Measurements from ENCODE around the gene OTOP2. TPM values are rescaled to one million over a fixed set of nuclear protein-coding genes. Genes with fewer than 3 reads are reported as not detected.

OTOP2 gene
- total RNA-seq, 1 experiment from 2014 or later: 0.11 TPM

GRCh38 chr17:74875155-74875976 lies 48.7 kb upstream of the OTOP2 start:
- Histone ChIP-seq H2BK5ac (ENCODE audit: insufficient read length, low read length) (no peak overlapping the region), H3K9me3 (ENCODE audit: control insufficient read depth, low read depth, low read length) (no peaks in the 10 kb centered on the region), H3K14ac (ENCODE audit: insufficient read depth, low read length) (no peak overlapping the region), H2AFZ (ENCODE audit: low read length) (no peak overlapping the region), H3K4ac (ENCODE audit: low read depth, low read length) (no peak overlapping the region), H3K79me2 (ENCODE audit: insufficient read depth, low read length) (no peaks in the 10 kb centered on the region), H3K9ac (ENCODE audit: extremely low read depth, insufficient read length, low read length) (no peak overlapping the region), H3K79me1 (ENCODE audit: insufficient read depth, low read depth, low read length, poor library complexity, severe bottlenecking) (no peaks in the 10 kb centered on the region), H2BK20ac (ENCODE audit: low read depth, low read length, poor library complexity, severe bottlenecking) (no peak overlapping the region), H2BK120ac (ENCODE audit: low read depth, low read length, poor library complexity, severe bottlenecking) (no peak overlapping the region), H4K20me1 (ENCODE audit: control insufficient read depth, insufficient read depth, insufficient read length) (no peaks in the 10 kb centered on the region), H2BK12ac (ENCODE audit: insufficient read length, low read depth, low read length) (no peak overlapping the region), H4K5ac (ENCODE audit: insufficient read length, low read depth, low read length) (no peak overlapping the region), H3K27me3 (ENCODE audit: insufficient read depth, low read length) (no peaks in the 10 kb centered on the region), H2AK5ac (ENCODE audit: insufficient read length, low read length) (no peak overlapping the region), H3T11ph (ENCODE audit: low read length) (no peak overlapping the region), H3K56ac (ENCODE audit: insufficient read length, low read depth, low read length) (no peak overlapping the region), H4K91ac (ENCODE audit: insufficient read length, low read depth, low read length) (no peak overlapping the region), H3K23me2 (ENCODE audit: insufficient read length, low read depth, low read length, poor library complexity, severe bottlenecking) (peaks cover 12% of the 10 kb centered on the region), H4K8ac (replicated peaks; ENCODE audit: insufficient read length, low read depth, low read length) (no peak overlapping the region), H3K4me1 (ENCODE audit: insufficient read depth, low read length) (0 out of 2 replicates have a peak, but pooled peaks cover 2% of the 10 kb centered on the region), H3K4me2 (ENCODE audit: insufficient read depth, insufficient read length, low read length) (no peak overlapping the region), H3K27ac (ENCODE audit: insufficient read length, low read depth, low read length) (no peak overlapping the region), H3K23ac (ENCODE audit: insufficient read length, low read depth, low read length) (no peak overlapping the region), H3K18ac (ENCODE audit: insufficient read length, low read depth, low read length) (no peak overlapping the region), H2BK15ac (ENCODE audit: low read depth, low read length) (no peak overlapping the region)
- Mint-ChIP-seq H3K27me3 (ENCODE audit: low read depth) (peaks cover 13% of the 10 kb centered on the region), H3K4me3 (no peak overlapping the region), H3K4me1 (peaks cover 26 to 36% of the 10 kb centered on the region in 2 experiments), H3K36me3 (ENCODE audit: insufficient read depth in 1 of 3, low read depth in 3 of 3) (peaks cover 0 to 9% (median 7%) of the 10 kb centered on the region in 3 experiments; a peak in 4 of 7 replicates), H3K9me3 (no peaks in the 10 kb centered on the region), H3K27ac (no peak overlapping the region)
- DNase-seq: no peak
- WGBS (ENCODE audit: extremely low coverage, insufficient read length, low lambda C conversion rate): no CpG with 5 or more reads among the region's 5 CpGs
- no peak for TF ChIP-seq CTCF (conservative IDR thresholded peaks at IDR 0.05)

Data from H9 (cell line).